Activated CD4-positive, alpha-beta T cell treated with anti-CD3 and anti-CD28 coated beads, Interleukin-2, amount 10 ng/mL, durations not matched to agents 7 days and 5 days (primary cell): ENCODE data around the gene CDC42SE1. TPM values are rescaled to one million over a fixed set of nuclear protein-coding genes. Genes with fewer than 3 reads are reported as not detected.

ENCODE experiments used
- CTCF ChIA-PET: fragments of 350-600 bp; sonication (Branson Sonifier 250); formaldehyde crosslinking; loops from one replicate; lab custom pipeline; 2021; ENCODE audit warnings: antibody characterized with exemption; lab: Charles Lee
- POLR2A ChIA-PET: fragments of 350-600 bp; sonication (Branson Sonifier 250); formaldehyde crosslinking; loops from one replicate; lab custom pipeline; 2021; ENCODE audit warnings: antibody characterized with exemption; lab: Charles Lee
- DNase-seq: peaks from one replicate; pipeline ENCODE4 v3.0.0-alpha.2; 2020
- H3K27ac Mint-ChIP-seq: one replicate; pipeline ENCODE4 v1.8.0; 2021; ENCODE audit warnings: mild to moderate bottlenecking, moderate library complexity, mixed read lengths
- H3K27me3 Mint-ChIP-seq: one replicate; pipeline ENCODE4 v1.8.0; 2021; ENCODE audit warnings: mixed read lengths
- H3K36me3 Mint-ChIP-seq: one replicate; pipeline ENCODE4 v1.8.0; 2021; ENCODE audit warnings: low read depth, mixed read lengths
- H3K4me1 Mint-ChIP-seq: one replicate; pipeline ENCODE4 v1.8.0; 2021; ENCODE audit warnings: mixed read lengths
- H3K4me3 Mint-ChIP-seq: one replicate; pipeline ENCODE4 v1.8.0; 2021; ENCODE audit warnings: mild to moderate bottlenecking, moderate library complexity, mixed read lengths
- H3K9me3 Mint-ChIP-seq: one replicate; pipeline ENCODE4 v1.8.0; 2021; ENCODE audit warnings: mixed read lengths
- total RNA-seq, 2 experiments: library from RNA; stranded (reverse); gene quantifications; one replicate each; pipeline ENCODE4 v1.2.3, GENCODE V29; 2021

Gene CDC42SE1
- total RNA-seq, 2 experiments from 2014 or later, result 350 to 360 TPM

DNA sequence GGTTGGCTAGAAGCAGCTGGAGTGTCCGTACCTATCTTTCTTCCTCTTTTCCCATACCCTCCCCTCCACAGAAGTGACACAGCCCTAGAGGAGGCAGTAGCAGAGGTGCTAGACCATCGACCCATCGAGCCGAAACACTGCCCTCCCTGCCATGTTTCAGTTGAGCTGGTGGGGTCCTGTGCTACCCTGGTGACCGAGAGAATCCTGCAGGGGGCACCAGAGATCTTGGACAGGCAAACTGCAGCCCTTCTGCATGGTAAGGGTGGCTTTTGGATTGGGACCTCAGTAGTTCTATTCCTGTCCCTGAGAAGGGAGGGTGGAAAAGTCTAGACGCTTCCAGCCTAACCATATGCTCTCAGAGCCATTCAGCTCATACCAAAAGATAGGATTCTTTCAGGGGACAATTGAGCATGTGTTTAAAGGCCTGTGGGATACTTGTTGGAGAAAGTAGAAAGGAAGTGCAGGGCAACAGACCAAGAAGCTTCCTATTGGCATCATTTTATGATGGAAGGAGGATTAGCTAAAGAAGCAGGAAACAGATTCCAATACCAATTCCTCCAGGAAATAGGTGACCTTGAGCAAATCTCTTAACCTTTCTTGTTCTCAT lies 34.8 kb downstream of the CDC42SE1 start:
- CTCF ChIA-PET, result interaction anchor here (0.6 to 1.8 kb wide), 28 partner anchors 9 to 327 kb away, joined by 3 to 11 read pairs (median 3); partner anchors contain the start of genes CDC42SE1, GOLPH3L, MLLT11 and TNFAIP8L2
- POLR2A ChIA-PET, result interaction anchor here (0.6 kb wide), 1 partner anchor 228 kb away, joined by 4 read pairs; no protein-coding TSS in a partner anchor
- peak; percentile 91 for DNase-seq
- Mint-ChIP-seq H3K27ac (peak overlapping the region; percentile 66), H3K27me3 (no peaks in the 10 kb centered on the region), H3K9me3 (no peaks in the 10 kb centered on the region), H3K4me3 (no peak overlapping the region), H3K4me1 (peaks cover 9% of the 10 kb centered on the region), H3K36me3 (peaks cover 35% of the 10 kb centered on the region)

DNA sequence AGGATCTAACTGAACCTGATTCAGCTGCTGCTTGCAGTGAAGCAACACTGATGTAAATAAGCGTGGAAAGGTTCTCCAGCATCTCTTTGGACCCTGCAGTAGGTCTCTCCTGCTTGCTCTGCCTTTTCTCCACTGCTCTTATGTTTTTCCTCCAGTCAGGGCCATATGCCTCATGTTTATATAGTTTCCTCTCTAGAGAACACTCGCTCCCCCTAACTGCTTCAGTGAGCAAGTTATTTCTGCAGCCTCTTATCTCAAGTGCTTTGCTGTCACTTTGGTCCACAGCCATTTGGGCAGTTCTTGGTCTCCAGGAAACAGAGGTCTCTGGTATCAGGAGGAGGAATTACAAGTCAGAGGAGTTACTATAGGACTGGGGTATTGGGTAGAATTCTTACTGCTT lies 45.9 kb downstream of the CDC42SE1 start:
- no peaks in the 10 kb centered on the region for H3K9me3 Mint-ChIP-seq
- CTCF ChIA-PET, result interaction anchor here (1.4 kb wide), 1 partner anchor 143 kb away, joined by 4 read pairs; the partner anchor contains the start of gene TNFAIP8L2
- H3K27me3 Mint-ChIP-seq, result no peaks in the 10 kb centered on the region
- POLR2A ChIA-PET, result no interaction called here
- no peak overlapping the region for H3K4me3 Mint-ChIP-seq
- H3K36me3 Mint-ChIP-seq, result peaks cover 13% of the 10 kb centered on the region
- H3K4me1 Mint-ChIP-seq, result peaks cover 34% of the 10 kb centered on the region
- DNase-seq, result no peak
- H3K27ac Mint-ChIP-seq, result no peak overlapping the region

GRCh38 chr1:151012684-151013471 lies 46.5 kb downstream of the CDC42SE1 start:
- Mint-ChIP-seq H3K9me3 (no peaks in the 10 kb centered on the region), H3K4me3 (no peak overlapping the region), H3K4me1 (peaks cover 40% of the 10 kb centered on the region), H3K27me3 (no peaks in the 10 kb centered on the region), H3K27ac (no peak overlapping the region), H3K36me3 (peaks cover 10% of the 10 kb centered on the region)
- ChIA-PET POLR2A (no interaction called here), CTCF (interaction anchor here (0.6 to 1.4 kb wide), 3 partner anchors 46 to 144 kb away, joined by 3 to 4 read pairs (median 3); partner anchors contain the start of genes CDC42SE1 and TNFAIP8L2)
- DNase-seq, result no peak

DNA sequence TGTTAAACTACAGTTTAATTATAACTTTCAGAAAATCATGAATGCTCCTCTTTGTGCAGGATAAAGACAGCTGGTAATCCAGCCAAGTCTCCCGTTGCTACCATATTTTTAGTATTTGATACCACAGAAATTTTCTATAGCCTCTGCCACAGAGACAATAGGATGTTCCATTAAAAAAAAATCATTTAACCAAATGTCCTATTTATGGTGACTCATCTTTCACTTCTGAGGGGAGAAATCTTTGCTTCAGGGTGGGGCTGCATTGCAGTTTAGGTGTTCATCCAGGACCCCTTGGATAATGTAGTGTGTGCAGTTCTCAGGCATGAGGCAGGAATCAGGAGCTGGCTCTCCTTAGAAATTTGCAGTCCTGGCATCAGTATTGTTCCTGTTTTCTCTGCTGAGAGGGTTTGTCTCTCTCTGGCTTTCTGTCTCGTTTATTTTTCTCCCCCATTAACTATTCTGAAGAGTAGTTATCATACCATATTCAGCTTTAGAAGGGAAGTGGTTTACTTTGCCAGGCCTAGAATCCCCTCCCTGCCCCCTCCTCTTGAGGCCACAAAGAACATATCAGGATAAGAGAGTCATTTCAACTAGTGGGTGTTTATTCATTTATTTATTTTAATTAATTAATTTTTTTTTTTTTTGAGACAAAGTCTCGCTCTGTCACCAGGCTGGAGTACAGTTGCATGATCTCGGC lies 48.1 kb downstream of the CDC42SE1 start:
- H3K27ac Mint-ChIP-seq, result no peak overlapping the region
- CTCF ChIA-PET, result interaction anchor here (0.5 to 1.1 kb wide), 4 partner anchors 14 to 219 kb away, joined by 3 to 5 read pairs (median 4); no protein-coding TSS in a partner anchor
- H3K4me1 Mint-ChIP-seq, result peaks cover 55% of the 10 kb centered on the region

DNA sequence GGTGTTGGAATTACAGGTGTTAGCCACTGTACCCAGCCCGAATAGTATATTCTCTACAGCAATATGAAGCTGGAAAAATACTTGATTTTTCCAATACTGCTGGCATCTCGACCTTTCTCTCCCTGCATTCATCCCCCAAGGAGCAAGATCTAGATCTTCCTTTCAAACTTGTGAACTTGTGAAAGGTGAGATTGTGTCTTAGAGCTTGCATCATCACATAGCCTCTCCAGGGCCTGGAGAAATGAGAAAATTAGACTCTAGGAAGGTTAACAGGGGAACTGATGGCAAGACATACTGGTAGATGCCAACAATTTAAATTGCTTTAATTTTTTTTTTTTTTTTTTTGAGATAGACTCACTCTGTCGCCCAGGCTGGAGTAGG lies 49.1 kb downstream of the CDC42SE1 start:
- Mint-ChIP-seq H3K4me3 (no peak overlapping the region), H3K4me1 (peaks cover 64% of the 10 kb centered on the region), H3K27ac (no peak overlapping the region), H3K27me3 (no peaks in the 10 kb centered on the region), H3K36me3 (peaks cover 10% of the 10 kb centered on the region), H3K9me3 (no peaks in the 10 kb centered on the region)
- no peak for DNase-seq
- ChIA-PET CTCF (interaction anchor here (0.6 to 1.3 kb wide), 2 partner anchors 38 to 241 kb away, joined by 3 to 5 read pairs; partner anchors contain the start of gene C1orf56), POLR2A (interaction anchor here (0.6 kb wide), 1 partner anchor 653 kb away, joined by 11 read pairs; no protein-coding TSS in a partner anchor)

More for the DNA sequence above, 48.1 kb downstream of the CDC42SE1 start:
- Mint-ChIP-seq H3K9me3 (no peaks in the 10 kb centered on the region), H3K27me3 (no peaks in the 10 kb centered on the region), H3K4me3 (no peak overlapping the region), H3K36me3 (peaks cover 10% of the 10 kb centered on the region)
- DNase-seq, result no peak
- POLR2A ChIA-PET, result interaction anchor here (0.6 kb wide), 1 partner anchor 654 kb away, joined by 11 read pairs; no protein-coding TSS in a partner anchor

DNA sequence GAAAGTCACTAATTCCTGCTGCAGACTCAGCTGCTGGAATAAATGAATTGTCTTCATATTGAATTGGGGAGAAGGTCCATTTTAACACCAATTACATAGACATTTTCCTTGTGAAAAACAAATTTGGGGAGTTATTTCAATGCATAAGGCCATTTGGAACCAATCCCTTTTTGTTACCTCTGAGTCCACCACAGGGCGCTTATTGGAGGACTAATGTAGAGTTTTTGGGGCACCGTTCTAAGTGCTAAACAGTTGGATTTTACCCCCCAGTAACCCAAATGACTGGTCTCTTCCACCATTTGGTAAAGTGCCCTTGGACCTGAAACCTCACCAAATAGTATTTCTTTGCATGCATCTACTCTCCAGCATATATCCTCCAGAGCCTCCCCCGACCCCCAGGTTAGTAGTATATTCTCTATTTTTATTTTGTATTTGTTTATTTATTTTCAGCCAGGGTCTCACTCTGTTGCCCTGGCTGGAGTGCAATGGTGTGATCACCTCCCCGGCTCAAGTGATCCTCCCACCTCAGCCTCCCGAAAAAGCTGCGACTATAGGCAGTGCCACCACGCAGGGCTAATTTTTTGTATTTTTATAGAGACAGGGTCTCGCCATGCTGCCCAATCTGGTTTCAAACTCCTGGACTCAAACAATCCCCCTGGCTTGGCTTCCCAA lies 49.6 kb downstream of the CDC42SE1 start:
- H3K4me3 Mint-ChIP-seq, result peak overlapping the region; percentile 98
- H3K27ac Mint-ChIP-seq, result no peak overlapping the region
- H3K9me3 Mint-ChIP-seq, result no peaks in the 10 kb centered on the region
- no peak for DNase-seq
- H3K36me3 Mint-ChIP-seq, result peaks cover 10% of the 10 kb centered on the region
- no peaks in the 10 kb centered on the region for H3K27me3 Mint-ChIP-seq
- POLR2A ChIA-PET, result no interaction called here
- CTCF ChIA-PET, result interaction anchor here (0.6 to 1.3 kb wide), 2 partner anchors 38 to 242 kb away, joined by 3 to 5 read pairs; partner anchors contain the start of gene C1orf56
- peaks cover 67% of the 10 kb centered on the region for H3K4me1 Mint-ChIP-seq

- ChIA-PET POLR2A (no interaction called here), CTCF (no interaction called here)
- H3K4me1 Mint-ChIP-seq, result peaks cover 71% of the 10 kb centered on the region
- peak overlapping the region; percentile 94 for H3K27ac Mint-ChIP-seq
- peak overlapping the region; percentile 98 for H3K4me3 Mint-ChIP-seq
- H3K9me3 Mint-ChIP-seq, result no peaks in the 10 kb centered on the region
- DNase-seq, result no peak
- H3K27me3 Mint-ChIP-seq, result no peaks in the 10 kb centered on the region
- peaks cover 10% of the 10 kb centered on the region for H3K36me3 Mint-ChIP-seq
Measured at GRCh38 chr1:151009206-151009587, 50.2 kb downstream of the CDC42SE1 start.

- CTCF ChIA-PET, result no interaction called here
- Mint-ChIP-seq H3K9me3 (no peaks in the 10 kb centered on the region), H3K36me3 (peaks cover 8% of the 10 kb centered on the region), H3K27ac (peak within 1 kb of the TSS; percentile 94), H3K4me1 (peaks cover 76% of the 10 kb centered on the region), H3K4me3 (peak within 1 kb of the TSS; percentile 98), H3K27me3 (no peaks in the 10 kb centered on the region)
- POLR2A ChIA-PET, result no interaction called here
- peak; percentile 96 for DNase-seq
Measured at GRCh38 chr1:151008244-151009205, 50.9 kb downstream of the CDC42SE1 start, which contains the start of gene PRUNE1. Gene PRUNE1 (plus strand): TSS chr1:151008449. CDS start chr1:151008633, 184 bp downstream.

- ChIA-PET CTCF (interaction anchor here (1.2 to 4.3 kb wide), 2 partner anchors 13 to 16 kb away, joined by 3 to 41 read pairs; no protein-coding TSS in a partner anchor), POLR2A (no interaction called here)
- H3K27me3 Mint-ChIP-seq, result no peaks in the 10 kb centered on the region
- no peak for DNase-seq
- peak overlapping the region; percentile 94 for H3K27ac Mint-ChIP-seq
- peak overlapping the region; percentile 98 for H3K4me3 Mint-ChIP-seq
- no peaks in the 10 kb centered on the region for H3K9me3 Mint-ChIP-seq
- peaks cover 8% of the 10 kb centered on the region for H3K36me3 Mint-ChIP-seq
- peaks cover 83% of the 10 kb centered on the region for H3K4me1 Mint-ChIP-seq
Measured at GRCh38 chr1:151007853-151008243, 51.6 kb downstream of the CDC42SE1 start.

GRCh38 chr1:151006327-151007052 lies 52.9 kb downstream of the CDC42SE1 start, which contains the start of gene MINDY1:
Gene MINDY1 (minus strand): TSS chr1:151006902. CDS start chr1:151002617, 4,285 bp downstream.
- CTCF ChIA-PET, result interaction anchor here (0.6 to 4.3 kb wide), 21 partner anchors 11 to 521 kb away, joined by 3 to 41 read pairs (median 3); partner anchors contain the start of genes ANXA9, C1orf56, CDC42SE1 and CERS2
- DNase-seq, result peak; percentile 49
- H3K4me1 Mint-ChIP-seq, result peaks cover 90% of the 10 kb centered on the region
- H3K27me3 Mint-ChIP-seq, result no peaks in the 10 kb centered on the region
- POLR2A ChIA-PET, result interaction anchor here (0.9 kb wide), 1 partner anchor 33 kb away, joined by 3 read pairs; no protein-coding TSS in a partner anchor
- no peaks in the 10 kb centered on the region for H3K9me3 Mint-ChIP-seq
- H3K36me3 Mint-ChIP-seq, result peaks cover 13% of the 10 kb centered on the region
- peak within 1 kb of the TSS; percentile 94 for H3K27ac Mint-ChIP-seq
- peak within 1 kb of the TSS; percentile 98 for H3K4me3 Mint-ChIP-seq
